ENCODE measurements around the gene TRIM52.

The TRIM52 gene

GRCh38 chr5:181241393-181241975, 19.5 kb downstream of the TRIM52 start:
- TF ChIP-seq SIN3A (IDR thresholded peaks at IDR 0.05; ENCODE audit: borderline replicate concordance, insufficient read depth, low read length) (peak; percentile 70; the same call in 1 of the 2 replicates), TAF1 (IDR thresholded peaks at IDR 0.05; ENCODE audit: borderline replicate concordance, insufficient read depth, low read length) (peak; percentile 75; the same call in 1 of the 2 replicates), POLR2AphosphoS5 (IDR thresholded peaks at IDR 0.05; ENCODE audit: low read depth, low read length) (peak; percentile 87), FOXP2 (optimal IDR thresholded peaks at IDR 0.05; ENCODE audit: borderline replicate concordance, extremely low read depth, extremely low read length, insufficient read depth) (no peak)
- TF ChIP-seq, protein P1, sequence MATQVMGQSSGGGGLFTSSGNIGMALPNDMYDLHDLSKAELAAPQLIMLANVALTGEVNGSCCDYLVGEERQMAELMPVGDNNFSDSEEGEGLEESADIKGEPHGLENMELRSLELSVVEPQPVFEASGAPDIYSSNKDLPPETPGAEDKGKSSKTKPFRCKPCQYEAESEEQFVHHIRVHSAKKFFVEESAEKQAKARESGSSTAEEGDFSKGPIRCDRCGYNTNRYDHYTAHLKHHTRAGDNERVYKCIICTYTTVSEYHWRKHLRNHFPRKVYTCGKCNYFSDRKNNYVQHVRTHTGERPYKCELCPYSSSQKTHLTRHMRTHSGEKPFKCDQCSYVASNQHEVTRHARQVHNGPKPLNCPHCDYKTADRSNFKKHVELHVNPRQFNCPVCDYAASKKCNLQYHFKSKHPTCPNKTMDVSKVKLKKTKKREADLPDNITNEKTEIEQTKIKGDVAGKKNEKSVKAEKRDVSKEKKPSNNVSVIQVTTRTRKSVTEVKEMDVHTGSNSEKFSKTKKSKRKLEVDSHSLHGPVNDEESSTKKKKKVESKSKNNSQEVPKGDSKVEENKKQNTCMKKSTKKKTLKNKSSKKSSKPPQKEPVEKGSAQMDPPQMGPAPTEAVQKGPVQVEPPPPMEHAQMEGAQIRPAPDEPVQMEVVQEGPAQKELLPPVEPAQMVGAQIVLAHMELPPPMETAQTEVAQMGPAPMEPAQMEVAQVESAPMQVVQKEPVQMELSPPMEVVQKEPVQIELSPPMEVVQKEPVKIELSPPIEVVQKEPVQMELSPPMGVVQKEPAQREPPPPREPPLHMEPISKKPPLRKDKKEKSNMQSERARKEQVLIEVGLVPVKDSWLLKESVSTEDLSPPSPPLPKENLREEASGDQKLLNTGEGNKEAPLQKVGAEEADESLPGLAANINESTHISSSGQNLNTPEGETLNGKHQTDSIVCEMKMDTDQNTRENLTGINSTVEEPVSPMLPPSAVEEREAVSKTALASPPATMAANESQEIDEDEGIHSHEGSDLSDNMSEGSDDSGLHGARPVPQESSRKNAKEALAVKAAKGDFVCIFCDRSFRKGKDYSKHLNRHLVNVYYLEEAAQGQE (IDR thresholded peaks at IDR 0.05; ENCODE audit: insufficient read depth in 1 of 2, low read depth in 2 of 2, low read length in 2 of 2): no peak

GRCh38 chr5:181239062-181239663, 21.8 kb downstream of the TRIM52 start:
- peak; percentile 24; the same call in 1 of the 2 replicates for TF ChIP-seq POLR2AphosphoS5 (IDR thresholded peaks at IDR 0.05; ENCODE audit: low read depth, low read length)
- no peak for TF ChIP-seq SIN3A (IDR thresholded peaks at IDR 0.05; ENCODE audit: borderline replicate concordance, insufficient read depth, low read length)

- TF ChIP-seq POLR2AphosphoS5 (IDR thresholded peaks at IDR 0.05; ENCODE audit: low read depth, low read length): 0 out of 2 replicates have a peak, but pooled peaks have one; percentile 41
- TF ChIP-seq TAF1 (IDR thresholded peaks at IDR 0.05; ENCODE audit: borderline replicate concordance, insufficient read depth, low read length): no peak
Measured at GRCh38 chr5:181237729-181238385, 23.1 kb downstream of the TRIM52 start.

GRCh38 chr5:181236954-181237641, 23.8 kb downstream of the TRIM52 start:
- no peak for TF ChIP-seq POLR2AphosphoS5 (IDR thresholded peaks at IDR 0.05; ENCODE audit: low read depth, low read length)
- no peak for TF ChIP-seq TAF1 (IDR thresholded peaks at IDR 0.05; ENCODE audit: borderline replicate concordance, insufficient read depth, low read length)
- TF ChIP-seq, protein P1 (IDR thresholded peaks at IDR 0.05; ENCODE audit: insufficient read depth in 1 of 2, low read depth in 2 of 2, low read length in 2 of 2): no peak
- TF ChIP-seq SIN3A (IDR thresholded peaks at IDR 0.05; ENCODE audit: borderline replicate concordance, insufficient read depth, low read length): no peak
- no peak for TF ChIP-seq FOXP2 (optimal IDR thresholded peaks at IDR 0.05; ENCODE audit: borderline replicate concordance, extremely low read depth, extremely low read length, insufficient read depth)

- no peak for TF ChIP-seq POLR2AphosphoS5 (IDR thresholded peaks at IDR 0.05; ENCODE audit: low read depth, low read length)
- TF ChIP-seq, protein P1 (IDR thresholded peaks at IDR 0.05; ENCODE audit: insufficient read depth in 1 of 2, low read depth in 2 of 2, low read length in 2 of 2): no peak
- no peak for TF ChIP-seq TAF1 (IDR thresholded peaks at IDR 0.05; ENCODE audit: borderline replicate concordance, insufficient read depth, low read length)
- TF ChIP-seq FOXP2 (optimal IDR thresholded peaks at IDR 0.05; ENCODE audit: borderline replicate concordance, extremely low read depth, extremely low read length, insufficient read depth): no peak
- no peak for TF ChIP-seq SIN3A (IDR thresholded peaks at IDR 0.05; ENCODE audit: borderline replicate concordance, insufficient read depth, low read length)
Measured at GRCh38 chr5:181236471-181236870, 24.5 kb downstream of the TRIM52 start.

Data from PFSK-1 (cell line).